Islet of Langerhans (tissue), 1 donor: ENCODE results near the gene GNA12.
"Not testable (repeated sequence)": the region's sequence is repeated elsewhere in the genome, so short reads cannot be mapped to it uniquely, and the experiment has no call there.

Experiments used
- FAIRE-seq: peaks from one replicate; lab custom pipeline; 2011; peaks lifted over from hg19 to GRCh38; lab: Jason Lieb, UNC

GNA12 gene

GRCh38 chr7:2743523-2744185 is 100.5 kb downstream of the GNA12 start:
- not testable (repeated sequence) for FAIRE-seq

- FAIRE-seq, result no peak
Measured at GRCh38 chr7:2738766-2739549, 105.2 kb downstream of the GNA12 start.

- no peak for FAIRE-seq
Measured at GRCh38 chr7:2737771-2738540, 106.2 kb downstream of the GNA12 start.

GRCh38 chr7:2737005-2737743 is 106.9 kb downstream of the GNA12 start:
- not testable (repeated sequence) for FAIRE-seq

GRCh38 chr7:2736411-2736914 is 107.6 kb downstream of the GNA12 start:
- FAIRE-seq, result no peak

GRCh38 chr7:2735744-2736143 is 108.4 kb downstream of the GNA12 start:
- no peak for FAIRE-seq

- FAIRE-seq, result no peak
Measured at GRCh38 chr7:2734751-2735571, 109.1 kb downstream of the GNA12 start.

GRCh38 chr7:2734084-2734686 is 109.9 kb downstream of the GNA12 start:
- no peak for FAIRE-seq

GRCh38 chr7:2732959-2733584 is 111.0 kb downstream of the GNA12 start:
- no peak for FAIRE-seq

GRCh38 chr7:2732388-2732787 is 111.7 kb downstream of the GNA12 start:
- FAIRE-seq, result no peak

GRCh38 chr7:2730846-2731770 is 113.0 kb downstream of the GNA12 start:
- no peak for FAIRE-seq

GRCh38 chr7:2729893-2730716 is 114.0 kb downstream of the GNA12 start:
- FAIRE-seq, result no peak

- no peak for FAIRE-seq
Measured at GRCh38 chr7:2729031-2729892, 114.8 kb downstream of the GNA12 start.

GRCh38 chr7:2728316-2729030 is 115.6 kb downstream of the GNA12 start:
- FAIRE-seq, result no peak

GRCh38 chr7:2727206-2727605 is 116.9 kb downstream of the GNA12 start:
- not testable (repeated sequence) for FAIRE-seq

GRCh38 chr7:2726316-2727018 is 117.6 kb downstream of the GNA12 start:
- no peak for FAIRE-seq
